ENCODE measurements around the gene PSD2.

PSD2 gene

GRCh38 chr5:139863361-139863760, 67.8 kb downstream of the PSD2 start:
- TF ChIP-seq SIN3A (IDR thresholded peaks at IDR 0.05; ENCODE audit: borderline replicate concordance, insufficient read depth, low read length) (no peak), POLR2AphosphoS5 (IDR thresholded peaks at IDR 0.05; ENCODE audit: low read depth, low read length) (no peak), REST (IDR thresholded peaks at IDR 0.05; ENCODE audit: insufficient read depth in 1 of 2, low read depth in 2 of 2, low read length in 2 of 2) (no peak), TAF1 (IDR thresholded peaks at IDR 0.05; ENCODE audit: borderline replicate concordance, insufficient read depth, low read length) (no peak), FOXP2 (optimal IDR thresholded peaks at IDR 0.05; ENCODE audit: borderline replicate concordance, extremely low read depth, extremely low read length, insufficient read depth) (no peak)

GRCh38 chr5:139863855-139864558, 68.4 kb downstream of the PSD2 start:
- TF ChIP-seq TAF1 (IDR thresholded peaks at IDR 0.05; ENCODE audit: borderline replicate concordance, insufficient read depth, low read length) = no peak
- TF ChIP-seq POLR2AphosphoS5 (IDR thresholded peaks at IDR 0.05; ENCODE audit: low read depth, low read length) = no peak
- TF ChIP-seq FOXP2 (optimal IDR thresholded peaks at IDR 0.05; ENCODE audit: borderline replicate concordance, extremely low read depth, extremely low read length, insufficient read depth) = no peak
- TF ChIP-seq REST (IDR thresholded peaks at IDR 0.05; ENCODE audit: insufficient read depth in 1 of 2, low read depth in 2 of 2, low read length in 2 of 2) = no peak
- no peak for TF ChIP-seq SIN3A (IDR thresholded peaks at IDR 0.05; ENCODE audit: borderline replicate concordance, insufficient read depth, low read length)

GRCh38 chr5:139864716-139865483, 69.3 kb downstream of the PSD2 start:
- no peak for TF ChIP-seq FOXP2 (optimal IDR thresholded peaks at IDR 0.05; ENCODE audit: borderline replicate concordance, extremely low read depth, extremely low read length, insufficient read depth)
- no peak for TF ChIP-seq POLR2AphosphoS5 (IDR thresholded peaks at IDR 0.05; ENCODE audit: low read depth, low read length)
- TF ChIP-seq SIN3A (IDR thresholded peaks at IDR 0.05; ENCODE audit: borderline replicate concordance, insufficient read depth, low read length) = no peak
- no peak for TF ChIP-seq REST (IDR thresholded peaks at IDR 0.05; ENCODE audit: insufficient read depth in 1 of 2, low read depth in 2 of 2, low read length in 2 of 2)
- TF ChIP-seq TAF1 (IDR thresholded peaks at IDR 0.05; ENCODE audit: borderline replicate concordance, insufficient read depth, low read length) = no peak

- no peak for TF ChIP-seq TAF1 (IDR thresholded peaks at IDR 0.05; ENCODE audit: borderline replicate concordance, insufficient read depth, low read length)
- TF ChIP-seq SIN3A (IDR thresholded peaks at IDR 0.05; ENCODE audit: borderline replicate concordance, insufficient read depth, low read length) = no peak
- no peak for TF ChIP-seq POLR2AphosphoS5 (IDR thresholded peaks at IDR 0.05; ENCODE audit: low read depth, low read length)
- TF ChIP-seq REST (IDR thresholded peaks at IDR 0.05; ENCODE audit: insufficient read depth in 1 of 2, low read depth in 2 of 2, low read length in 2 of 2) = no peak
- TF ChIP-seq FOXP2 (optimal IDR thresholded peaks at IDR 0.05; ENCODE audit: borderline replicate concordance, extremely low read depth, extremely low read length, insufficient read depth) = no peak
Measured at GRCh38 chr5:139867109-139867508, 71.5 kb downstream of the PSD2 start.
